Measurements from ENCODE around the gene GRB14. TPM values are rescaled to one million over a fixed set of nuclear protein-coding genes. Genes with fewer than 3 reads are reported as not detected.
A peak's percentile ranks its signal among the peaks of the same experiment; 100 is the strongest.
"Not testable (repeated sequence)": the region's sequence is repeated elsewhere in the genome, so short reads cannot be mapped to it uniquely, and the experiment has no call there.

The GRB14 gene
- total RNA-seq: 1.2 and 1.5 TPM in 2 replicates

- DNase-seq (ENCODE audit: low read depth in 2 of 2): peak; percentile 9 to 26
Observed at GRCh38 chr2:164620873-164621763, at the start of gene GRB14. Gene GRB14 (minus strand): TSS chr2:164621482. CDS start chr2:164621309, 173 bp downstream.

GRCh38 chr2:164669291-164669690, 48.0 kb upstream of the GRB14 start:
- DNase-seq (ENCODE audit: low read depth in 2 of 2): no peak

GRCh38 chr2:164667566-164667965, 46.3 kb upstream of the GRB14 start:
- DNase-seq (ENCODE audit: low read depth in 2 of 2): no peak

DNA sequence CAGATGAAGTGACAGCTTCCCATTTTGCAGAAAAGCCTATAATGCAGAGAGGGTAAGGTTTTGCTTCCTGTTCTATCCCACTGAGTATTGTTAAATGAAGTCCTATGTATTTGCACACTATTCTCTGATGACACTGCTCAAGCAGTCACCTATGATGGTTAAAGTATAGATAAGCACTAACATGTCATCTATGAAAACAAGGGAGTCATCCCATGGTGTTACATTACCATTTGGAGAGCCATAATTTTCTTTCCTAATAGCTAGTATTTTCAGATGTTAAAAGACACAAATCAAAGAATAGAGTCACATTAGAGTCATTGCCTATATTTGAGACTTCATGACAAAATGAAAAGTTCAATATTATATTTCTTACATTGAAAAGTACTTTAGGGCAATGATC, 42.8 kb upstream of the GRB14 start:
- DNase-seq (ENCODE audit: low read depth in 2 of 2): no peak

GRCh38 chr2:164662868-164663631, 41.8 kb upstream of the GRB14 start:
- no peak for DNase-seq (ENCODE audit: low read depth in 2 of 2)

- DNase-seq (ENCODE audit: low read depth in 2 of 2): no peak
Observed at GRCh38 chr2:164662066-164662465, 40.8 kb upstream of the GRB14 start.

GRCh38 chr2:164661349-164661748, 40.1 kb upstream of the GRB14 start:
- DNase-seq (ENCODE audit: low read depth in 2 of 2): no peak

GRCh38 chr2:164657129-164657528, 35.8 kb upstream of the GRB14 start:
- DNase-seq (ENCODE audit: low read depth in 2 of 2): peak in 1 of 2 donors; percentile 54

GRCh38 chr2:164655750-164656149, 34.5 kb upstream of the GRB14 start:
- peak; percentile 14 to 33 for DNase-seq (ENCODE audit: low read depth in 2 of 2)

- DNase-seq (ENCODE audit: low read depth in 2 of 2): no peak
Observed at GRCh38 chr2:164655336-164655735, 34.1 kb upstream of the GRB14 start.

- no peak for DNase-seq (ENCODE audit: low read depth in 2 of 2)
Observed at GRCh38 chr2:164651361-164651760, 30.1 kb upstream of the GRB14 start.

DNA sequence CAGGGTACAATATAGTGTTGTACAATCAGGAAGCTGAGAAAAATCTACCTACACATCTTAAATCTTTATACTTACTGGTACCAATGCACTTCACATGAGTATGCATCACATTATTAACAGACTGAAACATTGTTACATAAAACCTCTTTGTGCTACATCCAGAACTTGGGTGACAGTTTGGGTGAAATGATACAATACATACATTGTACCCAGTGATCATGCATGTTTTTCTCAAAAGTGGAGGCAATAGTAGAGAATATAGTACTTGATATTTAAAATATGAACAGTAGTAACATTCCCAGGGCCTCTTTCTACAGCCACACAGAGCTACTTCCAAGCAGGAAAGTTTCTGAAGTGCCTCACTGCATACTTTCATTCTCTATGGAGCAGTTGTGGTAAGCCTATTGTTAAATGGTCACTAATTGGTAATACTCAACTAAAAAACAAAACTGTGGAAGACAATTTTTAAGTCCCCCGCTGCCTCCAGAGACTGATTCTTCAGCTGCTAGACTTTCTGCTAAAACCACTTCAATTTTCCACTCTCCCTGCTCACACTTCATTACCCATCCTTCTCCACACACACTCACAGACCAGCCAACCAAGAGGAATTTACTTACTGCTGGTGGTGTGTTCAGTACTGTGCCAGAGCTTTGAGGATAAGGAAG, 22.9 kb upstream of the GRB14 start:
- no peak for DNase-seq (ENCODE audit: low read depth in 2 of 2)

GRCh38 chr2:164642946-164643555, 21.8 kb upstream of the GRB14 start:
- no peak for DNase-seq (ENCODE audit: low read depth in 2 of 2)

DNA sequence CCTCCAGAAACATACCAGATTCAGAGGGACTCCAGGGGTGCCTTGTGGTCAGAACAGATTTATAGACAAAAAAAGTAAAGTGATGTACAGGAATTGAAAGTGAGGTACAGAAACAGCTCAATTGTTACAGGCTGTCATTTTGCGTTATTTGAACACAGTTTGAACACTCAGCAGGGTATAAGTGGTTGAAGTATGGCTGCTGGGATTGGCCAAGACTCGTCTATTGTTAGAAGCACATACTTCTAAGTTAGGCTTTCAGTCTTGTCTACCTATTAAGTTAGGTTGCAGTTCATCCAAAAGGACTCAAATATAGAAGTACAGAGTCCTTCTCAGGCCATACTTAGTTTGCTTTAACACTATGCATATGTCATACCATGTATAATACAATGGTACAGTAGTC, 21.0 kb upstream of the GRB14 start:
- DNase-seq (ENCODE audit: low read depth in 2 of 2): no peak

DNA sequence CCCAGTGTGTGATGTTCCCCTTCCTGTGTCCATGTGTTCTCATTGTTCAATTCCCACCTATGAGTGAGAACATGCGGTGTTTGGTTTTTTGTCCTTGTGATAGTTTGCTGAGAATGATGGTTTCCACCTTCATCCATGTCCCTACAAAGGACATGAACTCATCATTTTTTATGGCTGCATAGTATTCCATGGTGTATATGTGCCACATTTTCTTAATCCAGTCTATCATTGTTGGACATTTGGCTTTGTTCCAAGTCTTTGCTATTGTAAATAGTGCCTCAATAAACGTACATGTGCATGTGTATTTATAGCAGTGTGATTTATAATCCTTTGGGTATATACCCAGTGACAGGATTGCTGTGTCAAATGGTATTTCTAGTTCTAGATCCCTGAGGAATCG, 7.0 kb upstream of the GRB14 start:
- DNase-seq (ENCODE audit: low read depth in 2 of 2): not testable (repeated sequence)

GRCh38 chr2:164625378-164625971, 4.2 kb upstream of the GRB14 start:
- DNase-seq (ENCODE audit: low read depth in 2 of 2): peak; percentile 21 to 30

- no peak for DNase-seq (ENCODE audit: low read depth in 2 of 2)
Observed at GRCh38 chr2:164624316-164624715, 3.0 kb upstream of the GRB14 start.

DNA sequence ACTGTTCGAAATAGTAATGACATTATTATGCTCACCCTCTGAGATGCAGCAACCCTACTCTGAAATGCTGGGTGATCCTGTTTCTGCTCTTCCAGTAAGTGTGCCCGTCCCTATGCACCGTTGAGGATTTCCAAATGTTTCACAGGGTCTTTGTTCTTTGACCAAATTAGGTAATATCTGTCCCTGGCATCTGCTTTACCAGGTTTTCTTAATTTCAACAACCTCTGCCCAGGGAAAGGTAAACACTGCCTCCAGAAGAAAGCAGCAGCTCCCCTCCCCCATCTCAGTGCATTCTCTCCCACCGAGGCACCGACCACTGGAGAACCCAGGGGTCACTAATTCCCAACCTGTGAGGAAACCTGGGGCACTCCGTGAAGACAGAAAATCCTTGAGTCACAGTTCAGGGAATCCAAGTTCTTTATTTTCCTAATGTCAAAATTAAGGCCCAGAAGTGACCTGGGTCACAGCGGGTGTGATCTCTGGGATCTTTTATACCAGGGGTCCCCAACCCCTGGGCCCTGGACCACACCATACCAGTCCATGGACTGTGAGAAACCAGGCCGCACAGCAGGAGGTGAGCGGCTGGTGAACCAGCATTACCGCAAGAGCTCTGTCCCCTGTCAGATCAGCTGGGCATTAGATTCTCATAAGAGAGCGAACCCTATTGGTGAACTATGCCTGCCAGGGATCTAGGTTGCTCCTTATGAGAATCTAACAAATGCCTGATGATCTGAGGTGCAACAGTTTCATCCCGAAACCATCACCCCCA, 1.2 kb upstream of the GRB14 start:
- no peak for DNase-seq (ENCODE audit: low read depth in 2 of 2)

GRCh38 chr2:164621764-164622105, 453 bp upstream of the GRB14 start:
- DNase-seq (ENCODE audit: low read depth in 2 of 2): no peak

GRCh38 chr2:164620457-164620856, 825 bp downstream of the GRB14 start:
- no peak for DNase-seq (ENCODE audit: low read depth in 2 of 2)

DNA sequence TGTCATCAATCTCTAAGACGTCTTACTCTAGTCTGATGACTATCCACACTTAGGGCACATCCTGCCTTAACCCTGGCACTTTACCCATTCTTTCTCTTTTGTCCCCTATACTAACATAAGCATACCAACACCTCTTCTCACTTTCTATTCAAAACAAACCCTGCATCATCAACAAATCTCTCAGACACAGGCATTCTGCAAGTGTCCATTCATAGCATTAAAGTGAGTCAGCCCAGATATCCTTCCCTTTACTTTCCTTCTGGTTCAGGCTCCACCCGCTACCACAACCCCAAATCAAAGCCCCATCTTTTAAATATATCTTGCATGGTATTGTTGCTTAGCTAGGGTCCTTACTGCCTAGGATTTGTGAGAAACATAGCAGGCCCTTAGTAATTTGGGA, 3.8 kb downstream of the GRB14 start:
- DNase-seq (ENCODE audit: low read depth in 2 of 2): peak in 1 of 2 donors; percentile 49

Data from lung microvascular endothelial cell (primary cell).